Esophagus muscularis mucosa (tissue), 3 donors: ENCODE results near the gene NANOG.

Source experiments
- POLR2A ChIP-seq: fragments of 450-650 bp; IDR thresholded peaks from one replicate; pipeline ENCODE4 v1.6.1; 2017; ENCODE audit warnings: antibody characterized with exemption, moderate library complexity, mild to moderate bottlenecking, low read depth
- POLR2AphosphoS5 ChIP-seq, 2 donors: sonication (generic); formaldehyde crosslinking; IDR thresholded peaks; one replicate each; pipeline ENCODE4 v1.6.1; 2017; ENCODE audit warnings: antibody characterized with exemption in 2 of 2
- TF ChIP-seq, protein P1 (sequence below), 3 experiments: fragments of 200-600 bp in 2 of 3; fragments of 450-650 bp in 1 of 3; sonication (generic) in 2 of 3; IDR thresholded peaks; one replicate each; pipeline ENCODE4 v1.5.1; 2017 to 2019; ENCODE audit warnings: antibody characterized with exemption in 3 of 3, mild to moderate bottlenecking in 2 of 3, moderate library complexity in 1 of 3

DNA sequence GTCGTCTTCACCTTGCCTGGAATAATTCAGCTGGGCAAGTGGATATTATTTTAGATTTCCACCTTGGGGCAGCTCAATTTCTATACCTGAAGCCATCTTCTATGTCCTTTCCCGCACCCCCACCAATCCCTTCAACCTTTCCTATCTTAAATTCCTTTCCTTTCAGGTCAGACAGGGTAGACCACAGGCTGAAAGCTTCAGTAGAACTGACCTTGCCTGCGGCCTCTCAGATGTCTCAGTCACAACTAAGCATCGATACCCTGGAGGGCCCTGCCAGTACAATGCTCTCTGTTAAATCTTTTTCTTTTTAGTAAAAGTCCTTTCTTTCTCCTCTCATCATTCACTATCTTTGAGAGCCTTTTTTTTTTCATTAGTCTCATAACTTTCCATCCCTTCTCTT is 44.6 kb downstream of the NANOG start:
- TF ChIP-seq POLR2AphosphoS5 (IDR thresholded peaks at IDR 0.05) (no peak), POLR2A (no peak)
- TF ChIP-seq, protein P1, sequence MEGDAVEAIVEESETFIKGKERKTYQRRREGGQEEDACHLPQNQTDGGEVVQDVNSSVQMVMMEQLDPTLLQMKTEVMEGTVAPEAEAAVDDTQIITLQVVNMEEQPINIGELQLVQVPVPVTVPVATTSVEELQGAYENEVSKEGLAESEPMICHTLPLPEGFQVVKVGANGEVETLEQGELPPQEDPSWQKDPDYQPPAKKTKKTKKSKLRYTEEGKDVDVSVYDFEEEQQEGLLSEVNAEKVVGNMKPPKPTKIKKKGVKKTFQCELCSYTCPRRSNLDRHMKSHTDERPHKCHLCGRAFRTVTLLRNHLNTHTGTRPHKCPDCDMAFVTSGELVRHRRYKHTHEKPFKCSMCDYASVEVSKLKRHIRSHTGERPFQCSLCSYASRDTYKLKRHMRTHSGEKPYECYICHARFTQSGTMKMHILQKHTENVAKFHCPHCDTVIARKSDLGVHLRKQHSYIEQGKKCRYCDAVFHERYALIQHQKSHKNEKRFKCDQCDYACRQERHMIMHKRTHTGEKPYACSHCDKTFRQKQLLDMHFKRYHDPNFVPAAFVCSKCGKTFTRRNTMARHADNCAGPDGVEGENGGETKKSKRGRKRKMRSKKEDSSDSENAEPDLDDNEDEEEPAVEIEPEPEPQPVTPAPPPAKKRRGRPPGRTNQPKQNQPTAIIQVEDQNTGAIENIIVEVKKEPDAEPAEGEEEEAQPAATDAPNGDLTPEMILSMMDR (IDR thresholded peaks at IDR 0.05) = no peak
